Stimulated activated effector memory CD8-positive, alpha-beta T cell treated with anti-CD3 and anti-CD28 coated beads, Interleukin-12 subunit alpha, Interleukin-12 subunit beta, amount 100 ng/mL, for 72 hours (primary cell): ENCODE results near the gene IL1RAP.
A peak's percentile ranks its signal among the peaks of the same experiment; 100 is the strongest.

Experiments
- ATAC-seq: fragments of 150-1000 bp; cut with Tn5 transposase; 2 replicates; pipeline ENCODE4 v1.10.0; 2021
- DNase-seq, 2 donors: peaks; one replicate each; pipeline ENCODE4 v3.0.0; 2021 to 2022; ENCODE audit warnings: low spot score in 2 of 2
- H3K27ac Mint-ChIP-seq: one replicate; pipeline ENCODE4 v1.8.0; 2022; ENCODE audit warnings: mild to moderate bottlenecking, mixed read lengths
- H3K36me3 Mint-ChIP-seq: one replicate; pipeline ENCODE4 v1.8.0; 2022; ENCODE audit warnings: mild to moderate bottlenecking, mixed read lengths
- H3K4me1 Mint-ChIP-seq: one replicate; pipeline ENCODE4 v1.8.0; 2022; ENCODE audit warnings: mixed read lengths
- H3K4me3 Mint-ChIP-seq: one replicate; pipeline ENCODE4 v1.8.0; 2022; ENCODE audit warnings: mild to moderate bottlenecking, mixed read lengths
- H3K9me3 Mint-ChIP-seq: one replicate; pipeline ENCODE4 v1.8.0; 2022; ENCODE audit warnings: mixed read lengths

The IL1RAP gene

DNA sequence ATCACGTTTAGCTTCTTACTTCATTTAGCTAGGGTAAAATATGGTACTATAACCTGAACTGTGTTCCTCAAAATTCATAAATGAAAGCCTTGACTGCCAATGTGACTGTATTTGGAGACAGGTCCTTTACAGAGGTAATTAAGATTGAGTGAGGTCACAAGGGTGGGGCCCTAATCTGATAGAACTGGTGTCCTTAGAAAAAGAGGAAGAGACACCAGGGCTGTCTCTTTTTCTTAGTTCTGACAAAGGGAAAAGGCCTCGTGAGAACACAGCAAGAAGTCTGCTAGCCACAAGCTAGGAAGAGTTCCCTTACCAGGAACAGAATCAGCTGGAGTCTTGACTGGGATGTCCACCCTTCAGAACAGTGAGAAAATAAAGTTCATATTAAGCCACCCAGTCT lies 185.9 kb downstream of the IL1RAP start:
- Mint-ChIP-seq H3K36me3 (no peaks in the 10 kb centered on the region), H3K4me1 (no peaks in the 10 kb centered on the region), H3K27ac (no peak overlapping the region), H3K9me3 (no peaks in the 10 kb centered on the region), H3K4me3 (no peak overlapping the region)
- DNase-seq (no peak), ATAC-seq (no peak)

DNA sequence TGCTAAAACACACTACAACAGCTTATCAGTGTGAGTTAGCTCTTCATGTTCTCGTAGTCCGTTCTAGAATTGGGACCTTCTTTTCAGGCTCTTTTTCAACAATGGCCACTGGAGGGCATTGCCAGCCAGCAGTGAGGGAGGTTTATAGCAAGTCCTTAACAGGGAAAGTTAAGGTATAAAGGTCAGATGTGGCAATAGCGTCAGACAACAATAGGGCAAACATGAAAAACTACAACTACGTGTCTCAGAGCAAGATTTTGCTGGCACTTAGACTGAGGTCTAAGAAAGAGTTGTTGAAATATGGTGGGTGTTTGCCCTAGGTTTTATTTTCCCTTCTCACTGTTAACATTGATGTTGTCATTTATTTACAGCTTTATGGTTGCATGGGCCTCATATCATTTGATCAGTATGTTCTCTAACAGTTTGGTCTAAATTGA lies 187.2 kb downstream of the IL1RAP start:
- Mint-ChIP-seq H3K27ac (no peak overlapping the region), H3K4me1 (no peaks in the 10 kb centered on the region), H3K9me3 (no peaks in the 10 kb centered on the region), H3K36me3 (no peaks in the 10 kb centered on the region), H3K4me3 (no peak overlapping the region)
- DNase-seq, result no peak
- peak; percentile 48 for ATAC-seq

DNA sequence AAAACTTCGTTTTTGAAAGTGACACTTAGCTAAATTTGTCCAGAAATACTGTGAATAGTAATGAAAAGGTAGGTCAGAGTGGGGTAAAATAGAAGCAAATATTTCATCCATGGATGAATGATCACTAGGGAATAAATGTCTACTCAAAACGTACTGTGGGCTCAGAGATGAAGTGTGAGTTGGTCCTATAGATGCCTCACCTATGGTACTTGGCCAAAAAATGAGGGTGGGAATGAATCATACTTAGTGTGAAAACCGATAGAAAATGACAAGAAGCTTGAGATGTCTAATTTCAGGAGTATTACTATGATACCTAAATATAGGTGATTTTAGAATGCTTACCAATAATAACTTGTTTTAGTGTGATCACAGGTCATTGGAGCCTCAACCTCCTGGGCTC lies 192.7 kb downstream of the IL1RAP start:
- DNase-seq (no peak), ATAC-seq (peak; percentile 89)
- no peaks in the 10 kb centered on the region for H3K9me3 Mint-ChIP-seq
- no peaks in the 10 kb centered on the region for H3K36me3 Mint-ChIP-seq
- no peak overlapping the region for H3K4me3 Mint-ChIP-seq
- H3K4me1 Mint-ChIP-seq, result no peaks in the 10 kb centered on the region
- no peak overlapping the region for H3K27ac Mint-ChIP-seq
